ENCODE results near the gene KDM4B. TPM values are rescaled to one million over a fixed set of nuclear protein-coding genes. Genes with fewer than 3 reads are reported as not detected.

Gene KDM4B
- total RNA-seq, 2 donors from 2014 or later = 27.8 to 38.5 TPM

DNA sequence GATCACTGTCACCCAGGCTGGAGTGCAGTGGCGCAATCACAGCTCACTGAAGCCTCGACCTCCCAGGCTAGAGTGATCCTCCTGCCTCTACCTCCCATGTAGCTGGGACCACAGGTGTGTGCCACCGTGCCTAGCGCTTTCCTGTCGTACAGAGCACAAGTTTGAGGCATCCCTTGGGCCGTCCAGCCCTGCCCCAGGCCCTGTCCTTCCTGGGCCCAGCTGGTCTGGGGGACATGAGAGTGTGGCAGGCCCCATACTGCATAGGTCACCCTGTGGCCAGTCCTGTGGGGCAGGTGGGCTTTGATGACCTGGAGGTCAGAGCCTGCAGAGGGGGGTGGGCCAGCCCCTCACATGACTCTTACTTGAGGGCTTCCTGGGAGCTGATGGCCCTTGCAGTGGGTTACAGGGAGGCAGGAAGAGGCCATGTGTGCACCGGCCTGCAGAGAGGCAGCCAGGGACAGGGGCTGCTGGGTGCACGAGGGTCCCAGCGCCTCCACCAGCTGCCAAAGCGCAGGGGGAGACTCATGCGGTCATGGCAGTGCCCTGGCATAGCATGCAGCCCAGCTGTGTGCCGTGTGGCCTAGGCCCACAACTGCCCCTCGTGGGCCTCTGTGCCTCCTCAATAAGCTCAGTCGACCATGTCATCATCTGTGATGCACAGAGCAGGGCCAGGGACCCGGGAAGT is 61.4 kb downstream of the KDM4B start:
- Mint-ChIP-seq H3K27ac (no peak overlapping the region), H3K4me3 (no peak overlapping the region), H3K36me3 (ENCODE audit: low read depth) (peaks cover 19% of the 10 kb centered on the region), H3K27me3 (ENCODE audit: insufficient read depth) (no peaks in the 10 kb centered on the region), H3K9me3 (no peaks in the 10 kb centered on the region), H3K4me1 (no peaks in the 10 kb centered on the region)
- WGBS, 2 experiments (ENCODE audit: insufficient coverage in 1 of 2, insufficient read length in 1 of 2) = 93 to 96% methylated on average over 14 to 15 of the region's 15 CpGs
- no peaks in the 10 kb centered on the region for H3K27me3 ChIP-seq (ENCODE audit: control insufficient read depth, insufficient read depth, low read length, poor library complexity, severe bottlenecking)
- TF ChIP-seq, protein P1, sequence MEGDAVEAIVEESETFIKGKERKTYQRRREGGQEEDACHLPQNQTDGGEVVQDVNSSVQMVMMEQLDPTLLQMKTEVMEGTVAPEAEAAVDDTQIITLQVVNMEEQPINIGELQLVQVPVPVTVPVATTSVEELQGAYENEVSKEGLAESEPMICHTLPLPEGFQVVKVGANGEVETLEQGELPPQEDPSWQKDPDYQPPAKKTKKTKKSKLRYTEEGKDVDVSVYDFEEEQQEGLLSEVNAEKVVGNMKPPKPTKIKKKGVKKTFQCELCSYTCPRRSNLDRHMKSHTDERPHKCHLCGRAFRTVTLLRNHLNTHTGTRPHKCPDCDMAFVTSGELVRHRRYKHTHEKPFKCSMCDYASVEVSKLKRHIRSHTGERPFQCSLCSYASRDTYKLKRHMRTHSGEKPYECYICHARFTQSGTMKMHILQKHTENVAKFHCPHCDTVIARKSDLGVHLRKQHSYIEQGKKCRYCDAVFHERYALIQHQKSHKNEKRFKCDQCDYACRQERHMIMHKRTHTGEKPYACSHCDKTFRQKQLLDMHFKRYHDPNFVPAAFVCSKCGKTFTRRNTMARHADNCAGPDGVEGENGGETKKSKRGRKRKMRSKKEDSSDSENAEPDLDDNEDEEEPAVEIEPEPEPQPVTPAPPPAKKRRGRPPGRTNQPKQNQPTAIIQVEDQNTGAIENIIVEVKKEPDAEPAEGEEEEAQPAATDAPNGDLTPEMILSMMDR (conservative IDR thresholded peaks at IDR 0.05) = no peak
- H3K9me3 ChIP-seq (ENCODE audit: control insufficient read depth, low read length) = no peaks in the 10 kb centered on the region
- DNase-seq = no peak
- H3K9ac ChIP-seq (ENCODE audit: extremely low read depth, low read length, poor library complexity, severe bottlenecking) = no peak overlapping the region
- H3K36me3 ChIP-seq (ENCODE audit: control insufficient read depth, insufficient read depth, low read length) = peaks cover 23% of the 10 kb centered on the region
- H3K27ac ChIP-seq (ENCODE audit: low read depth, low read length) = peak overlapping the region; percentile 0
- no peaks in the 10 kb centered on the region for H3K4me1 ChIP-seq (ENCODE audit: control insufficient read depth, insufficient read depth, low read length)
- H3K4me3 ChIP-seq (ENCODE audit: low read length) = no peak overlapping the region

DNA sequence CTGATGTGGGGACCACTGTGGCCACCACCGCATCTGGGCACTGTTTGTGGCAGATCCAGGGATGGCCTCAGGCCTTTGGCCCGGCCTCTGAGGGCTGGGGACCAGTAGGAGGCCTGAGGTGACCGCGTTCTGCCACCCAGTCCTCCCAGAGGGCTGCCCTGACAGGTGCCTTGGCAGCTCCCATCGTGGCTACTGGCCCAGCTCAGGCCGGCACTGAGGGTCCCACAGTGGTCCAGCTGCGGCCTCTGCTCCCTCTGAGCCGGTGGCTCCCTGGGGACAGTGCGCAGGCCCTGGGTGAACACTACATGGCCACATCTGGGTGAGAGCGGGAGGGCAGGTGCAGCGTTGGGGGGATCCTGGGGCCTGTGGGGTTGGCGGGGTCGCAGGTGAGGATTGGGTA is 61.9 kb downstream of the KDM4B start:
- WGBS, 2 experiments (ENCODE audit: insufficient coverage in 1 of 2, insufficient read length in 1 of 2) = 90 to 95% methylated on average over 2 to 13 of the region's 13 CpGs
- Histone ChIP-seq H3K27ac (ENCODE audit: low read depth, low read length) (peak overlapping the region; percentile 0), H3K4me3 (ENCODE audit: low read length) (no peak overlapping the region), H3K9ac (ENCODE audit: extremely low read depth, low read length, poor library complexity, severe bottlenecking) (no peak overlapping the region), H3K27me3 (ENCODE audit: control insufficient read depth, insufficient read depth, low read length, poor library complexity, severe bottlenecking) (no peaks in the 10 kb centered on the region), H3K9me3 (ENCODE audit: control insufficient read depth, low read length) (no peaks in the 10 kb centered on the region), H3K4me1 (ENCODE audit: control insufficient read depth, insufficient read depth, low read length) (no peaks in the 10 kb centered on the region), H3K36me3 (ENCODE audit: control insufficient read depth, insufficient read depth, low read length) (peaks cover 23% of the 10 kb centered on the region)
- Mint-ChIP-seq H3K27me3 (ENCODE audit: insufficient read depth) (no peaks in the 10 kb centered on the region), H3K27ac (peak overlapping the region; percentile 35), H3K9me3 (no peaks in the 10 kb centered on the region), H3K4me3 (no peak overlapping the region), H3K36me3 (ENCODE audit: low read depth) (peaks cover 19% of the 10 kb centered on the region), H3K4me1 (no peaks in the 10 kb centered on the region)
- no peak for DNase-seq
- TF ChIP-seq, protein P1 (conservative IDR thresholded peaks at IDR 0.05) = no peak

DNA sequence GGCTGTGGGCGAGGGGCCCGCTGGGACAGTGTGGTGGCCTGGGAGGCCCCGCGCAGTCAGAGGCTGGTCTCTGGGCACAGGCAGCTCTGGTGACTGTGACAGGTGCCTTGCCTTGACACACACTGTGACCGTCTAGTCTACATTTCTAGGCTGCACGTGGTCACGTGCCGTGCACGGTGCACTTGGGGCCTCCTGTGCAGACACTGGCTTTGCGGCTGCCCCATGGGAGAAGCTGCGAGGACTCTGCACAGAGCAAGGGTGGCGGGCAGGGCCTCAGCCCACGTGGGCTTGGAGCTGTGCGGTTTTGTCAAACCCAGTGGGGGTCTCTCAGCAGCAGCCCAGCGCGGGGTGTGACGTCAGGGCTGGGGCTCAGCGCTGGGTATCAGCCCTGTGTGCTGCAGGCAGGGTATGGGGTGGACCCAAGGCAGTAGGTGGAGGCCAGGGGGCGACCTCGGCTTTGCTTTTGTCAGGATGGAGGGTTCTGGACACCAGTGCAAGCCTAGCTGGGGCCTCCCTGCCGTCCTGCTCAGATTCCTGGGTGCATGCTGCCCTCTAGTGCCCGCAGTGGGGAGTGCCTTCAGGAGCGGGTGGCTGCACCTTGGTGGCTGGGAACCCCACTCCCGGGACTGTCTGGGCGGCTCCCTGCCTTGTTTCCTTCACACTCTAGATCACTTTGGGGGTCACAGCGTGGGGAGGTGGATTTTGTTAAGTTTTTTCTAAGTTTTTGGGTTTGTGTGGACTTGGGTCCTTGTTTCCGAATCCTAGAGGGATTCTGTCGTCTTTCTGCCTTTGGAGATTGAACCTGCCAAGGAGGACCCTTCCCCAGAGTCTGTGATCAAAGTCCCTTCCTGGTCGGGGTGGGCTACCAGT is 62.6 kb downstream of the KDM4B start:
- H3K27ac ChIP-seq (ENCODE audit: low read depth, low read length) = peak overlapping the region; percentile 0
- Mint-ChIP-seq H3K27ac (peak overlapping the region; percentile 35), H3K4me3 (no peak overlapping the region), H3K4me1 (no peaks in the 10 kb centered on the region), H3K27me3 (ENCODE audit: insufficient read depth) (no peaks in the 10 kb centered on the region), H3K9me3 (no peaks in the 10 kb centered on the region), H3K36me3 (ENCODE audit: low read depth) (peaks cover 19% of the 10 kb centered on the region)
- H3K4me3 ChIP-seq (ENCODE audit: low read length) = no peak overlapping the region
- 60 to 78% methylated on average over 8 to 29 of the region's 29 CpGs for WGBS, 2 experiments (ENCODE audit: insufficient coverage in 1 of 2, insufficient read length in 1 of 2)
- no peaks in the 10 kb centered on the region for H3K9me3 ChIP-seq (ENCODE audit: control insufficient read depth, low read length)
- DNase-seq = peak; percentile 98
- peaks cover 23% of the 10 kb centered on the region for H3K36me3 ChIP-seq (ENCODE audit: control insufficient read depth, insufficient read depth, low read length)
- TF ChIP-seq, protein P1 (conservative IDR thresholded peaks at IDR 0.05) = peak; percentile 95
- no peaks in the 10 kb centered on the region for H3K4me1 ChIP-seq (ENCODE audit: control insufficient read depth, insufficient read depth, low read length)
- H3K9ac ChIP-seq (ENCODE audit: extremely low read depth, low read length, poor library complexity, severe bottlenecking) = no peak overlapping the region
- H3K27me3 ChIP-seq (ENCODE audit: control insufficient read depth, insufficient read depth, low read length, poor library complexity, severe bottlenecking) = no peaks in the 10 kb centered on the region
